OCI-LY3 (cell line): Measurements from ENCODE around the gene CTSD.

Experiments used
- H2AFZ ChIP-seq: fragments of 200-600, 300-600 bp; shearing (Covaris generic); 2 replicates; pipeline ENCODE4 v1.6.0; 2014; ENCODE audit warnings: antibody characterized with exemption, low read depth, low read length
- H3K27ac ChIP-seq: fragments of 200-600, 300-600 bp; sonication (generic); 2 replicates; pipeline ENCODE4 v1.5.1; 2014; ENCODE audit warnings: mild to moderate bottlenecking, low read length, moderate library complexity, mixed read lengths
- H3K27me3 ChIP-seq: fragments of 200-600, 300-600 bp; sonication (generic); 2 replicates; pipeline ENCODE4 v1.6.1; 2014; ENCODE audit warnings: low read depth, low read length, mixed read lengths
- H3K36me3 ChIP-seq: fragments of 200-600, 300-600 bp; sonication (generic); replicated peaks from 2 replicates; pipeline ENCODE3; 2014; ENCODE audit warnings: low read depth, low read length, mixed read lengths
- H3K4me1 ChIP-seq: fragments of 300-600, 200-600 bp; sonication (generic); 2 replicates; pipeline ENCODE4 v1.6.1; 2014; ENCODE audit warnings: low read length, mixed read lengths
- H3K4me2 ChIP-seq: fragments of 200-600, 300-600 bp; sonication (generic); 2 replicates; pipeline ENCODE4 v1.6.1; 2014; ENCODE audit warnings: low read length, mixed read lengths
- H3K4me3 ChIP-seq: fragments of 300-600, 200-600 bp; sonication (generic); 2 replicates; pipeline ENCODE4 v1.5.1; 2014; ENCODE audit warnings: antibody characterized with exemption, mild to moderate bottlenecking, low read length, moderate library complexity
- H3K79me2 ChIP-seq: fragments of 300-600, 200-600 bp; shearing (Covaris generic); 2 replicates; pipeline ENCODE4 v1.6.1; 2014; ENCODE audit warnings: mild to moderate bottlenecking, low read length, mixed read lengths
- H3K9ac ChIP-seq: fragments of 300-600, 200-600 bp; shearing (Covaris generic); 2 replicates; pipeline ENCODE4 v1.6.0; 2014; ENCODE audit warnings: mild to moderate bottlenecking, low read length, moderate library complexity
- H3K9me3 ChIP-seq: fragments of 200-600, 300-600 bp; shearing (Covaris generic); 2 replicates; pipeline ENCODE4 v1.6.1; 2014; ENCODE audit warnings: low read length, mixed read lengths; ENCODE audit not compliant: insufficient read depth
- H4K20me1 ChIP-seq: fragments of 200-600, 300-600 bp; sonication (generic); 2 replicates; pipeline ENCODE4 v1.6.1; 2016; ENCODE audit warnings: low read length, mixed read lengths; ENCODE audit not compliant: insufficient read depth
- CTCF ChIP-seq: fragments of 200-600, 300-600 bp; sonication (generic); IDR thresholded peaks from 2 replicates; pipeline ENCODE4 v1.5.1; 2014; ENCODE audit warnings: antibody characterized with exemption, low read length, low read depth
- EZH2phosphoT487 ChIP-seq: fragments of 200-600 bp; shearing (Covaris generic); IDR thresholded peaks from 2 replicates; pipeline ENCODE4 v1.6.1; 2018; ENCODE audit warnings: antibody characterized with exemption, mixed run types, low read depth

Gene CTSD

DNA sequence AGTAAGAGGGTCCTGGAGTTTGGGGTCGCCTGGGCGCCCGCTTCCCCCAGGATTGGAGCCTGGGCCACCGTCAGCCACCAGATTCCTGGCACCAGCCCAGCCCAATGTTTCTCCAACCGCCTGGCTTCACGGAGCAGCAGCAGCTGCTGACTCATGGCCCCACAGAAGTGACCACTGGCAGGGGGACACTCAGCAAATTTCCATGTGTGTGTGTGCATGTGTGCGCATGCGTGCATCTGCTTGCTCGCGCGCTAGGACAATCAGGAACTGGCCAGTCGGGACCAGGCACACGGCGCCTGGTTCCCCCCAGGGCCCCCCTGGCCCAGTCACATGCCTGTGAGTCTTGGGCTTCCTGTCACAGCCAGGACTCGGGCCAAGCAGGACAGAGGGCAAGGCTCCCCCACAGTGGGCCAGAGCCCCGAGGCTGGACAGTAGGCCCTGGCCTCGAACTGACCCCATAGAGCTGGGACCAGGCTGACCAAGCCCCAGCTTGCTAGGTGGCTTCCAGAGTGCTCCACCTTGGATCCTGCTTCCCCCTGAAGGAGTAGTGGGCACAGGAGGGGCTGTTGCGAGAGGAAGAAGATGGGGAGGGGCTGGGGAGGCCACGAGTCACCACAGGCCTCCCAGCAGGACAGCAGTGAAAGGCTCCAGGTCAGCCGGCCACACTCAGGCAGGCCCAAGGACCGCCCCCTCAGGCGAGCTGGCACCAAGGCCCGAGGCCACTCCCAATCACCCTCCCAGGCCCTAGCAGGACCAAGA is 3.2 kb downstream of the CTSD start:
- Histone ChIP-seq H3K4me1 (peaks cover 8% of the 10 kb centered on the region), H3K27me3 (no peaks in the 10 kb centered on the region), H3K79me2 (peaks cover 11% of the 10 kb centered on the region), H3K27ac (no peak overlapping the region), H4K20me1 (no peaks in the 10 kb centered on the region), H3K9me3 (no peaks in the 10 kb centered on the region), H2AFZ (no peak overlapping the region), H3K4me3 (no peak overlapping the region), H3K4me2 (no peak overlapping the region), H3K9ac (no peak overlapping the region), H3K36me3 (no peaks in the 10 kb centered on the region)
- TF ChIP-seq EZH2phosphoT487 (no peak), CTCF (no peak)

- Histone ChIP-seq H3K79me2 (peaks cover 11% of the 10 kb centered on the region), H3K4me2 (no peak overlapping the region), H3K27me3 (no peaks in the 10 kb centered on the region), H3K36me3 (no peaks in the 10 kb centered on the region), H3K9ac (no peak overlapping the region), H2AFZ (no peak overlapping the region), H3K4me3 (no peak overlapping the region), H3K27ac (no peak overlapping the region), H3K4me1 (peaks cover 8% of the 10 kb centered on the region), H3K9me3 (no peaks in the 10 kb centered on the region), H4K20me1 (no peaks in the 10 kb centered on the region)
- TF ChIP-seq CTCF, result no peak
- no peak for TF ChIP-seq EZH2phosphoT487
Measured at GRCh38 chr11:1759851-1760220, 3.9 kb downstream of the CTSD start.

DNA sequence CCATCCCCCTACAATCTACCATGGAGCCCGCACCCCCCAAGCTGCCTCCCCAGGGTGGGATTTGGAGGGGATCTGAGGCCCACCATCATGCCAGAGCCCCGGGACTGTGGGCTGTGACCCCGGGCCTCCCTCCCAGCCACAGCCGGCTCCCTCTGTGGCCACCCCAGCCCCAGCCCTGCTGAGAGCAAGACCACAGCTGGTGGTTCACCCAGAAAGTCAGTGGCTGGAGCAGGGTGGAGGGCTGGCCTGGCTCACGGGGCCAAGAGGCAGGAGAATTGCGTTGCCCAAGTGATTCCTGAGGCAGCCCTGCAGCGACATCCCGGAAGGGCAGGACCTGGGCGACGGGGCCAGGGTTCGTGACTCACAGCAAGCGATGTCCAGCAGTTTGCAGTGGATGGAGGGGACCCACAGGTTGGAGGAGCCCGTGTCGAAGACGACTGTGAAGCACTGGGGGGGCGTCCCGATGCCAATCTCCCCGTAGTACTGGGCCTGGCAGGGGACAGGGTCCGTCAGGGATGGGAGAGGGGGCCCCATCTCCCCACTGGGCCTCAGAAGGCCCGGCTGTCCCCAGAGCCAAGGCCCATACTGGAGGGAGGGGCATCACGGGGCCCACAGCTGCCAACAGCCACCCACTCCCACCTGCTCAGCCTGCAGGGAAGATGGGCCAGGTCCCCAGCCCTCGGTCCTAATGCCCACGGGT is 4.4 kb downstream of the CTSD start:
- H3K4me3 ChIP-seq, result no peak overlapping the region
- no peaks in the 10 kb centered on the region for H3K9me3 ChIP-seq

More for the DNA sequence above, 4.4 kb downstream of the CTSD start:
- H3K36me3 ChIP-seq, result no peaks in the 10 kb centered on the region
- no peak overlapping the region for H3K4me2 ChIP-seq
- H3K27ac ChIP-seq, result no peak overlapping the region
- TF ChIP-seq CTCF (no peak), EZH2phosphoT487 (no peak)
- H3K27me3 ChIP-seq, result no peaks in the 10 kb centered on the region
- H3K79me2 ChIP-seq, result peaks cover 11% of the 10 kb centered on the region
- no peaks in the 10 kb centered on the region for H4K20me1 ChIP-seq
- H2AFZ ChIP-seq, result no peak overlapping the region
- H3K9ac ChIP-seq, result no peak overlapping the region
- peaks cover 8% of the 10 kb centered on the region for H3K4me1 ChIP-seq
